Panc1 (cell line): Measurements from ENCODE around the gene MEAK7.

Source experiments
- TF ChIP-seq, protein P1 (sequence below): fragments of 450-650 bp; IDR thresholded peaks from 2 replicates; pipeline ENCODE4 v1.5.1; 2017; ENCODE audit warnings: mild to moderate bottlenecking
- TF ChIP-seq, protein P2 (sequence below), 2 experiments: IDR thresholded peaks; 2 replicates each; pipeline ENCODE4 v1.6.1; 2011 to 2012; ENCODE audit warnings: low read depth in 2 of 2, control low read depth in 1 of 2, low read length in 1 of 2, mild to moderate bottlenecking in 1 of 2, moderate library complexity in 1 of 2; ENCODE audit not compliant: insufficient read depth in 1 of 2

DNA sequence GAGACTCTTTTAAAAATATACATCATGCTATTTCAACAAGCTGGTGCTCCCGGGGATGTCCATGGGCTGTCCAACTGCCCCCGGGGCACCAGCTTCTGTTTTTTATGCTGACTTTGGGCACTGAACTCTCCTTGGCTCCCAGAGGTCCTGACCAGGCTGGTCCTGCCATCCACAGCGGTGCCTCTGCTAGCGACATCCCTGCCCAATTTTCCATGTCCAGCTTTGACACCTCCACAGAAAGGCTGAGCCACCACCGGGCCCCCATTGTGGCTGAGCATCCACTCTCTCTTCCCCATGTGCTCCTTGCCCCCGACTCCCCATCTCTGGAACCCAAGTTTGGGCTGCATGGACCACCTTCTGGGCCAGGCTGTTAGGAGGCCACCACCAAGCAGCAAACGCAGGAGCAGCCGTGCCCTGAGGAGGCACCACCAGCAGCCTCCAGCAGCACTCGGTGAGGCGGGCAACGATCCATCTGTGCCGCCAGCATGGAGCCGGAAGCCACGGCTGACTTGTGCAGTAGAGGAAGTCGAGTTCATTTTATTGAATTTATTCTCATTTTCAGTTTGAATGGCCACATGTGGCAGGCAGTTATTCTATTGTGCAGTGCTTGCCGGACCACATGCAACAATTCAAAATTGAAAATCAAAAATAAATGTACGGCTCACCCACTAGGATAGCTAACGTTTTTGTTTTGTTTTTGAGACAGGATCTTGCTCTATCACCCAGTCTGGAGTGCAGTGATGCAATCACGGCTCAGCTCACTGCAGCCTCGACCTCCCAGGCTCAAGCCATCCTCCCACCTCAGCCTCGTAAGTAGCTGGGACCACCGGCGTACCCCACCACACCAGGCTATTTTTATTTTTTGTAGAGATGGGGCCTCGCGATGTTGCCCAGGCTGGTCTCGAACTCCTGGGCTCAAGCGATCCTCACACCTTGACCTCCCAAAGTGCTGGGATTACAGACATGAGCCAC, 2.8 kb upstream of the MEAK7 start:
- TF ChIP-seq, protein P1, sequence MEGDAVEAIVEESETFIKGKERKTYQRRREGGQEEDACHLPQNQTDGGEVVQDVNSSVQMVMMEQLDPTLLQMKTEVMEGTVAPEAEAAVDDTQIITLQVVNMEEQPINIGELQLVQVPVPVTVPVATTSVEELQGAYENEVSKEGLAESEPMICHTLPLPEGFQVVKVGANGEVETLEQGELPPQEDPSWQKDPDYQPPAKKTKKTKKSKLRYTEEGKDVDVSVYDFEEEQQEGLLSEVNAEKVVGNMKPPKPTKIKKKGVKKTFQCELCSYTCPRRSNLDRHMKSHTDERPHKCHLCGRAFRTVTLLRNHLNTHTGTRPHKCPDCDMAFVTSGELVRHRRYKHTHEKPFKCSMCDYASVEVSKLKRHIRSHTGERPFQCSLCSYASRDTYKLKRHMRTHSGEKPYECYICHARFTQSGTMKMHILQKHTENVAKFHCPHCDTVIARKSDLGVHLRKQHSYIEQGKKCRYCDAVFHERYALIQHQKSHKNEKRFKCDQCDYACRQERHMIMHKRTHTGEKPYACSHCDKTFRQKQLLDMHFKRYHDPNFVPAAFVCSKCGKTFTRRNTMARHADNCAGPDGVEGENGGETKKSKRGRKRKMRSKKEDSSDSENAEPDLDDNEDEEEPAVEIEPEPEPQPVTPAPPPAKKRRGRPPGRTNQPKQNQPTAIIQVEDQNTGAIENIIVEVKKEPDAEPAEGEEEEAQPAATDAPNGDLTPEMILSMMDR, result no peak
- TF ChIP-seq, protein P2, sequence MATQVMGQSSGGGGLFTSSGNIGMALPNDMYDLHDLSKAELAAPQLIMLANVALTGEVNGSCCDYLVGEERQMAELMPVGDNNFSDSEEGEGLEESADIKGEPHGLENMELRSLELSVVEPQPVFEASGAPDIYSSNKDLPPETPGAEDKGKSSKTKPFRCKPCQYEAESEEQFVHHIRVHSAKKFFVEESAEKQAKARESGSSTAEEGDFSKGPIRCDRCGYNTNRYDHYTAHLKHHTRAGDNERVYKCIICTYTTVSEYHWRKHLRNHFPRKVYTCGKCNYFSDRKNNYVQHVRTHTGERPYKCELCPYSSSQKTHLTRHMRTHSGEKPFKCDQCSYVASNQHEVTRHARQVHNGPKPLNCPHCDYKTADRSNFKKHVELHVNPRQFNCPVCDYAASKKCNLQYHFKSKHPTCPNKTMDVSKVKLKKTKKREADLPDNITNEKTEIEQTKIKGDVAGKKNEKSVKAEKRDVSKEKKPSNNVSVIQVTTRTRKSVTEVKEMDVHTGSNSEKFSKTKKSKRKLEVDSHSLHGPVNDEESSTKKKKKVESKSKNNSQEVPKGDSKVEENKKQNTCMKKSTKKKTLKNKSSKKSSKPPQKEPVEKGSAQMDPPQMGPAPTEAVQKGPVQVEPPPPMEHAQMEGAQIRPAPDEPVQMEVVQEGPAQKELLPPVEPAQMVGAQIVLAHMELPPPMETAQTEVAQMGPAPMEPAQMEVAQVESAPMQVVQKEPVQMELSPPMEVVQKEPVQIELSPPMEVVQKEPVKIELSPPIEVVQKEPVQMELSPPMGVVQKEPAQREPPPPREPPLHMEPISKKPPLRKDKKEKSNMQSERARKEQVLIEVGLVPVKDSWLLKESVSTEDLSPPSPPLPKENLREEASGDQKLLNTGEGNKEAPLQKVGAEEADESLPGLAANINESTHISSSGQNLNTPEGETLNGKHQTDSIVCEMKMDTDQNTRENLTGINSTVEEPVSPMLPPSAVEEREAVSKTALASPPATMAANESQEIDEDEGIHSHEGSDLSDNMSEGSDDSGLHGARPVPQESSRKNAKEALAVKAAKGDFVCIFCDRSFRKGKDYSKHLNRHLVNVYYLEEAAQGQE (IDR thresholded peaks at IDR 0.05; ENCODE audit: insufficient read depth in 1 of 2, low read depth in 2 of 2, low read length in 1 of 2), result no peak
